ENCODE measurements around the gene PCK2. TPM values are rescaled to one million over a fixed set of nuclear protein-coding genes. Genes with fewer than 3 reads are reported as not detected.
A peak's percentile ranks its signal among the peaks of the same experiment; 100 is the strongest.

PCK2 gene
- total and polyA plus RNA-seq, 4 donors = 39.8 to 250 (median 221) TPM

GRCh38 chr14:24139272-24139934 lies 45.3 kb downstream of the PCK2 start:
- peaks cover 6 to 24% (median 18%) of the 10 kb centered on the region in 4 donors for H3K36me3 ChIP-seq (ENCODE audit: control insufficient read depth in 4 of 4, insufficient read depth in 3 of 4, low read depth in 1 of 4, low read length in 3 of 4)
- DNase-seq (ENCODE audit: low spot score) = no peak
- H3K4me3 ChIP-seq (ENCODE audit: low read depth in 1 of 3, low read length in 3 of 3) = no peak overlapping the region
- H3K9ac ChIP-seq (ENCODE audit: low read depth in 1 of 2, low read length in 2 of 2) = no peak overlapping the region
- H3K9me3 ChIP-seq (ENCODE audit: control insufficient read depth in 4 of 4, low read length in 3 of 4) = no peaks in the 10 kb centered on the region
- WGBS = 91% methylated on average over 9 of the region's 9 CpGs
- no peak overlapping the region for H3K27ac ChIP-seq (ENCODE audit: low read depth in 1 of 2, low read length in 2 of 2)
- TF ChIP-seq EGR1 (IDR thresholded peaks at IDR 0.05; ENCODE audit: low read depth in 2 of 2) (no peak), FOXA1 (IDR thresholded peaks at IDR 0.05) (no peak), SP1 (IDR thresholded peaks at IDR 0.05) (no peak), REST (IDR thresholded peaks at IDR 0.05) (no peak), HNF4G (IDR thresholded peaks at IDR 0.05) (no peak)
- TF ChIP-seq, protein P1, sequence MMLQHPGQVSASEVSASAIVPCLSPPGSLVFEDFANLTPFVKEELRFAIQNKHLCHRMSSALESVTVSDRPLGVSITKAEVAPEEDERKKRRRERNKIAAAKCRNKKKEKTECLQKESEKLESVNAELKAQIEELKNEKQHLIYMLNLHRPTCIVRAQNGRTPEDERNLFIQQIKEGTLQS (IDR thresholded peaks at IDR 0.05) = no peak
- peaks cover 4 to 49% (median 36%) of the 10 kb centered on the region in 4 donors for H3K4me1 ChIP-seq (ENCODE audit: control insufficient read depth in 4 of 4, insufficient read depth in 4 of 4, low read length in 3 of 4)
- H3K27me3 ChIP-seq (ENCODE audit: control insufficient read depth in 4 of 4, insufficient read depth in 4 of 4, low read length in 3 of 4) = no peaks in the 10 kb centered on the region

DNA sequence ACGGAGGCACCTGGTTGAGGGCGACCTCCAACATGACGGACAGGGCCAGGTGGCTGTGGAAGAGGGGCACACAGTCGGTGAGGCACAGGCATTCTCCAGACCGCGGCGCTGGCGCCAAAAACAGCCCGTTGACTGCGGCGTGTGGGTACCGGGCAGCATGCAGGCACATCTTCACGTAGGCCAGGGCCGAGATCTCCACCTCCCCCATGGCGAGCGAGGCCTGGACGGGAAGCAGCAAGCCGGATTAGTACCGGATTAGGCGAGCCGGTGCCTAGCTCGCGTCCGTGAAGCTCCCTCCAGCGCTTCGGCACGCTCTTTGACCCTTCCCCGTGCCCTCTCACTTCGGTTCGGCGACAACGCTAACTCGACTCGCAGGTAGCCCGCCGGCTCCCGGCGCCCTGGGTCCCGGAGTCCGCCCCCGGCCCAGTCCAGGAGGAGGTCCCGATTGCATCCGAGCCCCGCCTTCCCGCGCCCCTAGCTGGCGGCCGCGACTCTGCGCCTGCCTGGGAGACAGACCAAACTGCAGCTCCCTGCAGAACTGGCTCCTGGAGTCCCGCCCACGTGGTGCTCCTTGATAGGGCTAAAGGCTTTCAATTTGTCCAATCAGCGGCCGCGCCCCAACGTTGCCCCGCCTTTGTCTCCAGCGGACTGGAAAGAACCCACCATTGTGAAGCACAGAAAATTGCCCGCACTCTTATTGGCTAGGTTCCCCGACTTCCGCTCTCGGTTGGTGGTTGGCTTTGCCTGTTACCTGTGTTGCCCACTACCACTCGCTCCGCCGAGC lies 47.2 kb downstream of the PCK2 start, which contains the start of gene EMC9:
Gene EMC9 (minus strand): TSS at position 495 of the 784 bp plus-strand sequence. CDS start 287 bp downstream, at position 208.
- peaks cover 4 to 56% (median 38%) of the 10 kb centered on the region in 4 donors for H3K4me1 ChIP-seq (ENCODE audit: control insufficient read depth in 4 of 4, insufficient read depth in 4 of 4, low read length in 3 of 4)
- H3K4me3 ChIP-seq (ENCODE audit: low read depth in 1 of 3, low read length in 3 of 3) = peak within 1 kb of the TSS; percentile 72 to 87 (median 86)
- DNase-seq (ENCODE audit: low spot score) = peak; percentile 99
- H3K9ac ChIP-seq (ENCODE audit: low read depth in 1 of 2, low read length in 2 of 2) = peak within 1 kb of the TSS; percentile 32 to 67
- WGBS = under 1% methylated on average over 65 of the region's 65 CpGs
- no peaks in the 10 kb centered on the region for H3K27me3 ChIP-seq (ENCODE audit: control insufficient read depth in 4 of 4, insufficient read depth in 4 of 4, low read length in 3 of 4)
- H3K27ac ChIP-seq (ENCODE audit: low read depth in 1 of 2, low read length in 2 of 2) = peak within 1 kb of the TSS; percentile 84 to 85
- peaks cover 6 to 24% (median 19%) of the 10 kb centered on the region in 4 donors for H3K36me3 ChIP-seq (ENCODE audit: control insufficient read depth in 4 of 4, insufficient read depth in 3 of 4, low read depth in 1 of 4, low read length in 3 of 4)
- no peaks in the 10 kb centered on the region for H3K9me3 ChIP-seq (ENCODE audit: control insufficient read depth in 4 of 4, low read length in 3 of 4)
- TF ChIP-seq YY1 (IDR thresholded peaks at IDR 0.05) = peak; percentile 90
- peak; percentile 94 to 96 for TF ChIP-seq EGR1 (IDR thresholded peaks at IDR 0.05; ENCODE audit: low read depth in 2 of 2)
- TF ChIP-seq TAF1 (conservative IDR thresholded peaks at IDR 0.05) = peak; percentile 91
- no peak for TF ChIP-seq FOXA2 (IDR thresholded peaks at IDR 0.05)
- TF ChIP-seq ZBTB33 (IDR thresholded peaks at IDR 0.05) = no peak
- TF ChIP-seq REST (IDR thresholded peaks at IDR 0.05) = peak; percentile 83
- TF ChIP-seq RAD21 (IDR thresholded peaks at IDR 0.05) = peak; percentile 39 to 55
- TF ChIP-seq, protein P2, sequence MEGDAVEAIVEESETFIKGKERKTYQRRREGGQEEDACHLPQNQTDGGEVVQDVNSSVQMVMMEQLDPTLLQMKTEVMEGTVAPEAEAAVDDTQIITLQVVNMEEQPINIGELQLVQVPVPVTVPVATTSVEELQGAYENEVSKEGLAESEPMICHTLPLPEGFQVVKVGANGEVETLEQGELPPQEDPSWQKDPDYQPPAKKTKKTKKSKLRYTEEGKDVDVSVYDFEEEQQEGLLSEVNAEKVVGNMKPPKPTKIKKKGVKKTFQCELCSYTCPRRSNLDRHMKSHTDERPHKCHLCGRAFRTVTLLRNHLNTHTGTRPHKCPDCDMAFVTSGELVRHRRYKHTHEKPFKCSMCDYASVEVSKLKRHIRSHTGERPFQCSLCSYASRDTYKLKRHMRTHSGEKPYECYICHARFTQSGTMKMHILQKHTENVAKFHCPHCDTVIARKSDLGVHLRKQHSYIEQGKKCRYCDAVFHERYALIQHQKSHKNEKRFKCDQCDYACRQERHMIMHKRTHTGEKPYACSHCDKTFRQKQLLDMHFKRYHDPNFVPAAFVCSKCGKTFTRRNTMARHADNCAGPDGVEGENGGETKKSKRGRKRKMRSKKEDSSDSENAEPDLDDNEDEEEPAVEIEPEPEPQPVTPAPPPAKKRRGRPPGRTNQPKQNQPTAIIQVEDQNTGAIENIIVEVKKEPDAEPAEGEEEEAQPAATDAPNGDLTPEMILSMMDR (IDR thresholded peaks at IDR 0.05; ENCODE audit: low read depth, low read length, missing input control) = peak; percentile 66
- no peak for TF ChIP-seq NR2F2 (IDR thresholded peaks at IDR 0.05)
- TF ChIP-seq, protein P1 (IDR thresholded peaks at IDR 0.05) = no peak
- TF ChIP-seq FOXA1 (IDR thresholded peaks at IDR 0.05) = peak; percentile 33
- TF ChIP-seq HNF4G (IDR thresholded peaks at IDR 0.05) = no peak
- peak in 1 of 2 donors; percentile 35 for TF ChIP-seq JUND (IDR thresholded peaks at IDR 0.05)
- peak; percentile 48 to 78 for TF ChIP-seq GABPA (IDR thresholded peaks at IDR 0.05 in 1 of 2, conservative IDR thresholded peaks at IDR 0.05 in 1 of 2)
- peak; percentile 53 to 56 for TF ChIP-seq HNF4A (conservative IDR thresholded peaks at IDR 0.05)
- TF ChIP-seq MAX (IDR thresholded peaks at IDR 0.05) = peak; percentile 67
- TF ChIP-seq RXRA (IDR thresholded peaks at IDR 0.05) = peak in 1 of 2 donors; percentile 30

Data from liver (tissue), 9 donors.